Measurements from ENCODE around the gene HTT.

GRCh38 chr4:3233391-3234071 is 159.1 kb downstream of the HTT start:
- TF ChIP-seq CTCF (IDR thresholded peaks at IDR 0.05), result no peak
- TF ChIP-seq EP300 (IDR thresholded peaks at IDR 0.05), result no peak
- TF ChIP-seq POLR2AphosphoS5 (IDR thresholded peaks at IDR 0.05), result no peak
- no peak for TF ChIP-seq POLR2A (IDR thresholded peaks at IDR 0.05)

All from upper lobe of left lung (tissue), 4 donors.